B cell (primary cell): Measurements from ENCODE around the gene TTLL11. TPM values are rescaled to one million over a fixed set of nuclear protein-coding genes. Genes with fewer than 3 reads are reported as not detected.

Experiments used
- ATAC-seq: fragments of 200-7000 bp; cut with Tn5 transposase; one replicate; pipeline ENCODE4 v1.10.0; 2021; ENCODE audit warnings: low read depth, mild to moderate bottlenecking, moderate number of reproducible peaks, moderate library complexity
- CTCF ChIA-PET: fragments of 350-600 bp; sonication (Branson Sonifier 250); formaldehyde crosslinking; loops from one replicate; lab custom pipeline; 2021; ENCODE audit warnings: antibody characterized with exemption, inconsistent platforms; lab: Charles Lee
- POLR2A ChIA-PET: fragments of 350-600 bp; sonication (Branson Sonifier 250); formaldehyde crosslinking; loops from one replicate; lab custom pipeline; 2021; ENCODE audit warnings: antibody characterized with exemption; lab: Charles Lee
- DNase-seq: peaks from one replicate; pipeline ENCODE4 v3.0.0; 2013
- H2AFZ ChIP-seq: 2 replicates; pipeline ENCODE4 v1.6.1; 2012; ENCODE audit warnings: mild to moderate bottlenecking, low read depth, low read length; ENCODE audit not compliant: insufficient read depth, poor library complexity, severe bottlenecking
- H3K27ac ChIP-seq, 2 donors: 1 replicate in 1 of 2; 2 replicates in 1 of 2; pipeline ENCODE4 v1.5.1; 2012 to 2013; ENCODE audit warnings: low read length in 2 of 2, mild to moderate bottlenecking in 2 of 2, moderate library complexity in 1 of 2
- H3K27me3 ChIP-seq, 4 experiments: fragments of 200-600 bp in 1 of 4; sonication (generic) in 1 of 4; replicated peaks in 1 of 4; 1 replicate in 2 of 4; 2 replicates in 2 of 4; pipeline versions ENCODE4 v1.6.1 to v1.7.0; 2013 to 2016; ENCODE audit warnings: low read length in 3 of 4, mild to moderate bottlenecking in 2 of 4, mixed read lengths in 1 of 4, moderate library complexity in 1 of 4; ENCODE audit not compliant: insufficient read depth in 4 of 4, control insufficient read depth in 3 of 4; ENCODE audit errors: control extremely low read depth in 1 of 4
- H3K36me3 ChIP-seq, 2 experiments: replicated peaks in 1 of 2; 1 replicate in 1 of 2; 2 replicates in 1 of 2; pipeline versions ENCODE4 v1.6.1 to v1.7.1; 2013; ENCODE audit warnings: low read length in 1 of 2; ENCODE audit not compliant: insufficient read depth in 2 of 2, control insufficient read depth in 1 of 2; ENCODE audit errors: control extremely low read depth in 1 of 2, extremely low read depth in 1 of 2
- H3K4me1 ChIP-seq, 2 donors: fragments of 200-600 bp in 1 of 2; sonication (generic) in 1 of 2; 1 replicate in 1 of 2; 2 replicates in 1 of 2; pipeline versions ENCODE4 v1.5.1 to v1.6.1; 2013 to 2017; ENCODE audit warnings: low read length in 2 of 2; ENCODE audit not compliant: control insufficient read depth in 2 of 2, insufficient read depth in 2 of 2
- H3K4me2 ChIP-seq: replicated peaks from 2 replicates; pipeline ENCODE3; 2012; ENCODE audit warnings: mild to moderate bottlenecking, low read depth, low read length; ENCODE audit not compliant: poor library complexity, severe bottlenecking
- H3K4me3 ChIP-seq, 5 experiments: fragments of 200-600 bp in 1 of 5; sonication (generic) in 1 of 5; 1 replicate in 3 of 5; 2 replicates in 2 of 5; pipeline versions ENCODE4 v1.5.1 to v1.7.0; 2011 to 2016; ENCODE audit warnings: low read length in 4 of 5, mild to moderate bottlenecking in 4 of 5, low read depth in 2 of 5, control low read depth in 1 of 5, moderate library complexity in 1 of 5; ENCODE audit not compliant: insufficient read depth in 1 of 5; ENCODE audit errors: control extremely low read depth in 1 of 5, extremely low read depth in 1 of 5
- H3K79me2 ChIP-seq: fragments of 200-600 bp; sonication (generic); one replicate; pipeline ENCODE4 v1.6.0; 2016; ENCODE audit warnings: low read length; ENCODE audit not compliant: control insufficient read depth, insufficient read depth
- H3K9ac ChIP-seq: fragments of 200-600 bp; sonication (generic); 2 replicates; pipeline ENCODE4 v1.6.1; 2017; ENCODE audit warnings: mild to moderate bottlenecking, low read length, moderate library complexity
- H3K9me3 ChIP-seq, 3 donors: one replicate each; pipeline versions ENCODE4 v1.6.1 to v1.7.1; 2013; ENCODE audit warnings: low read length in 2 of 3; ENCODE audit not compliant: control insufficient read depth in 2 of 3, insufficient read depth in 1 of 3; ENCODE audit errors: control extremely low read depth in 1 of 3
- H4K20me1 ChIP-seq: 2 replicates; pipeline ENCODE4 v1.6.0; 2012; ENCODE audit warnings: mild to moderate bottlenecking, low read length; ENCODE audit not compliant: insufficient read depth, control insufficient read depth, poor library complexity, severe bottlenecking
- H3K27ac Mint-ChIP-seq: one replicate; pipeline ENCODE4 v1.8.0; 2021; ENCODE audit warnings: mixed read lengths
- H3K27me3 Mint-ChIP-seq: one replicate; pipeline ENCODE4 v1.8.0; 2021; ENCODE audit warnings: mixed read lengths
- H3K4me1 Mint-ChIP-seq: one replicate; pipeline ENCODE4 v1.8.0; 2021; ENCODE audit warnings: mixed read lengths
- H3K4me3 Mint-ChIP-seq: one replicate; pipeline ENCODE4 v1.8.0; 2021; ENCODE audit warnings: mixed read lengths
- H3K9me3 Mint-ChIP-seq: one replicate; pipeline ENCODE4 v1.8.0; 2022; ENCODE audit warnings: mixed read lengths; ENCODE audit not compliant: insufficient read depth
- CTCF ChIP-seq: fragments of 200-600 bp; IDR thresholded peaks from one replicate; pipeline ENCODE4 v1.8.0; 2022; ENCODE audit warnings: antibody characterized with exemption, mild to moderate bottlenecking
- EZH2 ChIP-seq: IDR thresholded peaks from 2 replicates; pipeline ENCODE4 v1.6.1; 2012; ENCODE audit warnings: borderline replicate concordance, low read depth, mild to moderate bottlenecking, moderate library complexity, low read length; ENCODE audit not compliant: insufficient read depth, poor library complexity, severe bottlenecking
- WGBS: methylation state at CpG from one replicate; pipeline ENCODE4 v1.1.5; 2013; ENCODE audit warnings: missing lambda C conversion rate; ENCODE audit not compliant: insufficient coverage; 5-methylcytosine and 5-hydroxymethylcytosine counted together
- intact Hi-C: fragments of 100-400 bp; cut with micrococcal nuclease; formaldehyde crosslinking; loops from one replicate; pipeline ENCODE4 v1.10.0; 2022
- polyA plus RNA-seq: library from polyadenylated mRNA; depleted of rRNA; stranded (reverse); fragments of >200 nt; gene quantifications from 2 replicates; pipeline ENCODE4 v1.2.3, GENCODE V29; 2012
- total RNA-seq, 2 donors: library from RNA; stranded (reverse); fragments of 120-200 nt in 1 of 2; gene quantifications; 1 replicate in 1 of 2; 2 replicates in 1 of 2; pipeline versions ENCODE4 v1.2.3 to v1.2.4, GENCODE V29; 2013 to 2022

TTLL11 gene
- total and polyA plus RNA-seq, 2 donors (not counting 1 experiment from before 2014, with no cell fraction given), result 3.6 to 3.8 TPM

- Histone ChIP-seq H3K9me3 (no peaks in the 10 kb centered on the region), H4K20me1 (no peaks in the 10 kb centered on the region), H3K79me2 (no peaks in the 10 kb centered on the region), H3K27ac (no peak overlapping the region), H3K9ac (no peak overlapping the region), H3K27me3 (no peaks in the 10 kb centered on the region), H2AFZ (no peak overlapping the region), H3K4me2 (no peak overlapping the region), H3K4me1 (peaks cover 35 to 65% of the 10 kb centered on the region in 2 donors), H3K36me3 (no peaks in the 10 kb centered on the region), H3K4me3 (no peak overlapping the region)
- no peak for ATAC-seq
- Mint-ChIP-seq H3K4me3 (peak overlapping the region; percentile 81), H3K27me3 (no peaks in the 10 kb centered on the region), H3K27ac (peak overlapping the region; percentile 93), H3K4me1 (peaks cover 42% of the 10 kb centered on the region), H3K9me3 (no peaks in the 10 kb centered on the region)
- POLR2A ChIA-PET, result no interaction called here
- no peak for TF ChIP-seq CTCF
- no peak for TF ChIP-seq EZH2
- WGBS, result 100% methylated on average over 2 of the region's 4 CpGs
- no peak for DNase-seq
- intact Hi-C loops, result no loop called here
- CTCF ChIA-PET, result no interaction called here
Measured at GRCh38 chr9:121945281-121945680, 147.8 kb downstream of the TTLL11 start.

- Histone ChIP-seq H3K9ac (no peak overlapping the region), H3K27ac (no peak overlapping the region), H3K4me2 (no peak overlapping the region), H3K27me3 (no peaks in the 10 kb centered on the region), H3K4me1 (peaks cover 35 to 68% of the 10 kb centered on the region in 2 donors), H4K20me1 (no peaks in the 10 kb centered on the region), H3K9me3 (no peaks in the 10 kb centered on the region), H3K36me3 (no peaks in the 10 kb centered on the region), H3K4me3 (no peak overlapping the region), H3K79me2 (no peaks in the 10 kb centered on the region), H2AFZ (no peak overlapping the region)
- WGBS, result 48% methylated on average over 2 of the region's 5 CpGs
- Mint-ChIP-seq H3K27ac (peak overlapping the region; percentile 93), H3K9me3 (no peaks in the 10 kb centered on the region), H3K4me3 (peak overlapping the region; percentile 81), H3K4me1 (peaks cover 40% of the 10 kb centered on the region), H3K27me3 (no peaks in the 10 kb centered on the region)
- TF ChIP-seq CTCF (no peak), EZH2 (no peak)
- POLR2A ChIA-PET, result no interaction called here
- ATAC-seq (no peak), DNase-seq (no peak)
- intact Hi-C loops, result loop anchor here (5.0 kb wide), 1 partner anchor 37 kb away; no protein-coding TSS in a partner anchor
- CTCF ChIA-PET, result interaction anchor here (1.1 kb wide), 1 partner anchor 46 kb away, joined by 3 read pairs; no protein-coding TSS in a partner anchor
Measured at GRCh38 chr9:121944711-121945191, 148.4 kb downstream of the TTLL11 start.
